K562 (cell line): ENCODE measurements around the gene ZNF432. TPM values are rescaled to one million over a fixed set of nuclear protein-coding genes. Genes with fewer than 3 reads are reported as not detected.

Experiments used
- C11orf30 ChIP-seq: fragments of 450-650 bp; IDR thresholded peaks from 2 replicates; pipeline ENCODE4 v1.6.1; 2016; ENCODE audit warnings: low read depth, mild to moderate bottlenecking
- IFI16 ChIP-seq: fragments of 250-450 bp; sonication (Bioruptor Pico); IDR thresholded peaks from 2 replicates; pipeline ENCODE4 v2.1.2; 2022; ENCODE audit warnings: mild to moderate bottlenecking, inconsistent platforms
- NFE2L1 ChIP-seq: fragments of 450-650 bp; IDR thresholded peaks from 2 replicates; pipeline ENCODE4 v1.6.1; 2016; ENCODE audit warnings: missing genetic modification characterization, low read depth, mild to moderate bottlenecking, missing compliant biosample characterization, moderate library complexity, borderline replicate concordance
- NR2C1 ChIP-seq, 2 experiments: fragments of 450-650 bp; IDR thresholded peaks; 2 replicates each; pipeline ENCODE4 v1.6.1; 2017; ENCODE audit warnings: mild to moderate bottlenecking in 2 of 2, antibody characterized with exemption in 1 of 2, inconsistent platforms in 1 of 2, missing compliant biosample characterization in 1 of 2, missing genetic modification characterization in 1 of 2
- POLR2B ChIP-seq: fragments of 450-650 bp; IDR thresholded peaks from 2 replicates; pipeline ENCODE4 v1.6.1; 2018; ENCODE audit warnings: low read depth; ENCODE audit not compliant: partially characterized antibody
- PYGO2 ChIP-seq: fragments of 450-650 bp; IDR thresholded peaks from 2 replicates; pipeline ENCODE4 v1.6.1; 2016; ENCODE audit warnings: mild to moderate bottlenecking, missing genetic modification characterization, moderate library complexity, missing compliant biosample characterization
- RBM34 ChIP-seq: fragments of 200-400 bp; formaldehyde crosslinking; IDR thresholded peaks from 2 replicates; pipeline ENCODE4 v1.6.1; 2018; ENCODE audit warnings: low read length, borderline replicate concordance; ENCODE audit not compliant: insufficient read depth
- SIN3A ChIP-seq, 2 experiments: fragments of 150-350 bp in 1 of 2; IDR thresholded peaks; 2 replicates each; pipeline ENCODE4 v1.6.1; 2011 to 2016; ENCODE audit warnings: borderline replicate concordance in 2 of 2, low read depth in 2 of 2, low read length in 2 of 2, mild to moderate bottlenecking in 2 of 2, moderate library complexity in 2 of 2; ENCODE audit not compliant: control insufficient read depth in 1 of 2
- SMAD4 ChIP-seq: fragments of 250-450 bp; sonication (Bioruptor Pico); conservative IDR thresholded peaks from 2 replicates; pipeline ENCODE4 v1.8.0; 2021; ENCODE audit warnings: inconsistent platforms, mild to moderate bottlenecking, moderate library complexity
- SMARCA5 ChIP-seq: fragments of 450-650 bp; IDR thresholded peaks from 2 replicates; pipeline ENCODE4 v1.6.1; 2016
- TAF9B ChIP-seq: fragments of 450-650 bp; IDR thresholded peaks from 2 replicates; pipeline ENCODE4 v1.6.1; 2018; ENCODE audit warnings: mild to moderate bottlenecking; ENCODE audit not compliant: partially characterized antibody
- TARDBP ChIP-seq: fragments of 450-650 bp; IDR thresholded peaks from 2 replicates; pipeline ENCODE4 v1.6.1; 2016
- ZNF184 ChIP-seq: sonication (generic); formaldehyde crosslinking; IDR thresholded peaks from 2 replicates; pipeline ENCODE4 v1.5.0; 2020; ENCODE audit warnings: missing genetic modification reagents
- polyA plus RNA-seq, 8 experiments: library from polyadenylated mRNA; depleted of rRNA in 4 of 8; stranded (reverse) in 5 of 8; unstranded in 3 of 8; fragments of >200 nt; fragmentation: Nextera tagmentation in 2 of 8; fragmentation: Illumina TruSeq in 1 of 8; extraction: Ambion mirVana in 2 of 8; extraction: Trizol in 1 of 8; gene quantifications; 2 replicates each; pipeline versions ENCODE4 v1.2.1 to v1.2.3, GENCODE V29; 2011 to 2014; ENCODE audit warnings: inconsistent platforms in 1 of 8, missing spikeins in 1 of 8
- total RNA-seq, 7 experiments: library from RNA; depleted of rRNA in 6 of 7; stranded (reverse); fragments of >200 nt in 6 of 7; fragmentation: Illumina TruSeq in 2 of 7; extraction: Trizol in 2 of 7; gene quantifications; 2 replicates each; pipeline versions ENCODE4 v1.2.1 to v1.2.3, GENCODE V29; 2011 to 2021; ENCODE audit warnings: low replicate concordance in 1 of 7
- TF ChIP-seq, protein P1 (sequence below): sonication (generic); formaldehyde crosslinking; IDR thresholded peaks from 2 replicates; pipeline ENCODE4 v1.8.0; 2022; ENCODE audit warnings: missing genetic modification reagents, mild to moderate bottlenecking, borderline replicate concordance
- TF ChIP-seq, protein P2 (sequence below): fragments of 450-650 bp; formaldehyde crosslinking; IDR thresholded peaks from 2 replicates; pipeline ENCODE4 v1.4.0; 2020; ENCODE audit warnings: mild to moderate bottlenecking, moderate library complexity
- TF ChIP-seq, protein P3 (sequence below): fragments of 450-650 bp; IDR thresholded peaks from 2 replicates; pipeline ENCODE4 v1.6.1; 2014; ENCODE audit warnings: low read depth, mild to moderate bottlenecking, moderate library complexity, borderline replicate concordance
- TF ChIP-seq, protein P4 (sequence below), 2 experiments: IDR thresholded peaks; 2 replicates each; pipeline ENCODE4 v1.6.1; 2011; ENCODE audit warnings: borderline replicate concordance in 1 of 2, control low read depth in 1 of 2, low read depth in 1 of 2, low read length in 1 of 2, mild to moderate bottlenecking in 1 of 2, mixed read lengths in 1 of 2, moderate library complexity in 1 of 2; ENCODE audit not compliant: insufficient read depth in 1 of 2, insufficient read length in 1 of 2, poor library complexity in 1 of 2, severe bottlenecking in 1 of 2; ENCODE audit errors: extremely low read depth in 1 of 2
- TF ChIP-seq, protein P5 (sequence below): IDR thresholded peaks from 2 replicates; pipeline ENCODE4 v1.6.1; 2011; ENCODE audit warnings: borderline replicate concordance, low read depth, mild to moderate bottlenecking, moderate library complexity, low read length; ENCODE audit not compliant: insufficient read depth, poor library complexity, severe bottlenecking

The ZNF432 gene
- total and polyA plus RNA-seq, 9 of the 15 experiments (the other 6 are each of a cell fraction or from before 2014, with no cell fraction given) = 2.6 to 6.8 (median 4.0) TPM

DNA sequence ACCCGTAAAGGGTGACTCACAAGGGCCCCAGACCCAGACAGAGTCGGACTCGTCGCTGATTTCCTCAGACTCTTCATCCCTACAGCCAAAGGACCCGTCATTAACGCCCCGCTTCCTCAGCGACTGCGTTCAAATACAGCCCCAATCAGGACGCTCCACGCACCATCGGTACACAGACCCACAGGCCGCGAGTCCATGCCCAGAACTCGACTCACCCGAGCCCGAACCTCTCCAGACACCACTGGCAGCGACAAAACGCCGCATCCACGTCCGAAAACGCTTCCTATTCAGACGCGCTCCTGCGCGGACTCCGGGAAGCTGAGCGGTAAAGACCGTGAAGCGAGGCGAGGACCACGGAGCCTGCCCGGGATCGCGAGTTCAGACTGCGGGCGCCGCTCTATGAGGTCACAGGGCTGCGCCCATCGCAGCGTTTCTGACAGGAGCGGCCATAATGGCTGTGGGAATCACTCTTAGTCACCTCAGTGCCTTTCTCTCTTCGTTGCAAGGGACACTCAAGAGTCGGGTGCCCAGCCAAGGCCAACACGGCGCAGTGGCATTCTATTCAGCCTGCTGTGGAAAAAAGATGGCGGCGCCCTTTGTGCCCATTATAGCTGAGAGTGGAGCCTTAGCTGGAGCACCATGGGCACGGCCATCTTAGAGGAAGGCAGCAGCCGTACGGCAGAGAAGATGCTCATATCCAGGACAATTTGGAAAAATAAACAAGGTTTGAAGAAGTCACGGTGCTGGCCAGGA, 20.4 kb downstream of the ZNF432 start, which contains the start of gene ZNF614 (continued):
- TF ChIP-seq RBM34 (no peak), TAF9B (peak; percentile 36), ZNF184 (CRISPR knock-in tag) (no peak), POLR2B (peak; percentile 92), C11orf30 (peak; percentile 90), NFE2L1 (no peak), PYGO2 (no peak), SMAD4 (peak; percentile 79), SIN3A (IDR thresholded peaks at IDR 0.05; ENCODE audit: borderline replicate concordance in 2 of 2, control insufficient read depth in 1 of 2, low read depth in 2 of 2, low read length in 2 of 2) (peak; percentile 77 to 84; a peak in 2 of 4 replicates), SMARCA5 (no peak), TARDBP (no peak; the same call in 1 of the 2 replicates), IFI16 (CRISPR knock-in tag) (no peak), NR2C1 (IDR thresholded peaks at IDR 0.05) (peak; percentile 89), NR2C1 (tag; IDR thresholded peaks at IDR 0.05) (peak; percentile 84)
- TF ChIP-seq, protein P1, sequence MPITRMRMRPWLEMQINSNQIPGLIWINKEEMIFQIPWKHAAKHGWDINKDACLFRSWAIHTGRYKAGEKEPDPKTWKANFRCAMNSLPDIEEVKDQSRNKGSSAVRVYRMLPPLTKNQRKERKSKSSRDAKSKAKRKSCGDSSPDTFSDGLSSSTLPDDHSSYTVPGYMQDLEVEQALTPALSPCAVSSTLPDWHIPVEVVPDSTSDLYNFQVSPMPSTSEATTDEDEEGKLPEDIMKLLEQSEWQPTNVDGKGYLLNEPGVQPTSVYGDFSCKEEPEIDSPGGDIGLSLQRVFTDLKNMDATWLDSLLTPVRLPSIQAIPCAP = no peak
- TF ChIP-seq, protein P2, sequence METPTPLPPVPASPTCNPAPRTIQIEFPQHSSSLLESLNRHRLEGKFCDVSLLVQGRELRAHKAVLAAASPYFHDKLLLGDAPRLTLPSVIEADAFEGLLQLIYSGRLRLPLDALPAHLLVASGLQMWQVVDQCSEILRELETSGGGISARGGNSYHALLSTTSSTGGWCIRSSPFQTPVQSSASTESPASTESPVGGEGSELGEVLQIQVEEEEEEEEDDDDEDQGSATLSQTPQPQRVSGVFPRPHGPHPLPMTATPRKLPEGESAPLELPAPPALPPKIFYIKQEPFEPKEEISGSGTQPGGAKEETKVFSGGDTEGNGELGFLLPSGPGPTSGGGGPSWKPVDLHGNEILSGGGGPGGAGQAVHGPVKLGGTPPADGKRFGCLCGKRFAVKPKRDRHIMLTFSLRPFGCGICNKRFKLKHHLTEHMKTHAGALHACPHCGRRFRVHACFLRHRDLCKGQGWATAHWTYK (CRISPR knock-in tag) = peak; percentile 79; the same call in 1 of the 2 replicates
- TF ChIP-seq, protein P3, sequence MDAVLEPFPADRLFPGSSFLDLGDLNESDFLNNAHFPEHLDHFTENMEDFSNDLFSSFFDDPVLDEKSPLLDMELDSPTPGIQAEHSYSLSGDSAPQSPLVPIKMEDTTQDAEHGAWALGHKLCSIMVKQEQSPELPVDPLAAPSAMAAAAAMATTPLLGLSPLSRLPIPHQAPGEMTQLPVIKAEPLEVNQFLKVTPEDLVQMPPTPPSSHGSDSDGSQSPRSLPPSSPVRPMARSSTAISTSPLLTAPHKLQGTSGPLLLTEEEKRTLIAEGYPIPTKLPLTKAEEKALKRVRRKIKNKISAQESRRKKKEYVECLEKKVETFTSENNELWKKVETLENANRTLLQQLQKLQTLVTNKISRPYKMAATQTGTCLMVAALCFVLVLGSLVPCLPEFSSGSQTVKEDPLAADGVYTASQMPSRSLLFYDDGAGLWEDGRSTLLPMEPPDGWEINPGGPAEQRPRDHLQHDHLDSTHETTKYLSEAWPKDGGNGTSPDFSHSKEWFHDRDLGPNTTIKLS = peak; percentile 74
- TF ChIP-seq, protein P4, sequence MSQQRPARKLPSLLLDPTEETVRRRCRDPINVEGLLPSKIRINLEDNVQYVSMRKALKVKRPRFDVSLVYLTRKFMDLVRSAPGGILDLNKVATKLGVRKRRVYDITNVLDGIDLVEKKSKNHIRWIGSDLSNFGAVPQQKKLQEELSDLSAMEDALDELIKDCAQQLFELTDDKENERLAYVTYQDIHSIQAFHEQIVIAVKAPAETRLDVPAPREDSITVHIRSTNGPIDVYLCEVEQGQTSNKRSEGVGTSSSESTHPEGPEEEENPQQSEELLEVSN (IDR thresholded peaks at IDR 0.05; ENCODE audit: borderline replicate concordance in 1 of 2, extremely low read depth in 1 of 2, insufficient read depth in 1 of 2, insufficient read length in 1 of 2, low read depth in 1 of 2, low read length in 1 of 2, poor library complexity in 1 of 2, severe bottlenecking in 1 of 2) = peak; percentile 87 to 92
- TF ChIP-seq, protein P5, sequence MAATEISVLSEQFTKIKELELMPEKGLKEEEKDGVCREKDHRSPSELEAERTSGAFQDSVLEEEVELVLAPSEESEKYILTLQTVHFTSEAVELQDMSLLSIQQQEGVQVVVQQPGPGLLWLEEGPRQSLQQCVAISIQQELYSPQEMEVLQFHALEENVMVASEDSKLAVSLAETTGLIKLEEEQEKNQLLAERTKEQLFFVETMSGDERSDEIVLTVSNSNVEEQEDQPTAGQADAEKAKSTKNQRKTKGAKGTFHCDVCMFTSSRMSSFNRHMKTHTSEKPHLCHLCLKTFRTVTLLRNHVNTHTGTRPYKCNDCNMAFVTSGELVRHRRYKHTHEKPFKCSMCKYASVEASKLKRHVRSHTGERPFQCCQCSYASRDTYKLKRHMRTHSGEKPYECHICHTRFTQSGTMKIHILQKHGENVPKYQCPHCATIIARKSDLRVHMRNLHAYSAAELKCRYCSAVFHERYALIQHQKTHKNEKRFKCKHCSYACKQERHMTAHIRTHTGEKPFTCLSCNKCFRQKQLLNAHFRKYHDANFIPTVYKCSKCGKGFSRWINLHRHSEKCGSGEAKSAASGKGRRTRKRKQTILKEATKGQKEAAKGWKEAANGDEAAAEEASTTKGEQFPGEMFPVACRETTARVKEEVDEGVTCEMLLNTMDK = no peak
